Calu3 (cell line): ENCODE results near the gene PSMD13. TPM values are rescaled to one million over a fixed set of nuclear protein-coding genes. Genes with fewer than 3 reads are reported as not detected.
"Not testable (repeated sequence)": the region's sequence is repeated elsewhere in the genome, so short reads cannot be mapped to it uniquely, and the experiment has no call there.

ENCODE experiments used
- BruUV-seq: library from RNA; stranded (reverse); fragments of 400-500 nt; replicated peaks from 2 replicates; lab custom pipeline; 2021; lab: Mats Ljungman, UMichigan
- CTCF ChIA-PET: fragments of 300-600 bp; sonication (Branson Sonifier 250); formaldehyde crosslinking; loops from one replicate; lab custom pipeline; 2022; ENCODE audit warnings: antibody characterized with exemption; lab: Charles Lee
- DNase-seq: peaks from one replicate; pipeline ENCODE4 v3.0.0; 2022
- H3K27ac Mint-ChIP-seq: one replicate; pipeline ENCODE4 v1.8.0; 2022; ENCODE audit warnings: mixed read lengths; ENCODE audit not compliant: unreplicated experiment
- H3K27me3 Mint-ChIP-seq: one replicate; pipeline ENCODE4 v1.8.0; 2022; ENCODE audit warnings: mixed read lengths; ENCODE audit not compliant: unreplicated experiment
- H3K36me3 Mint-ChIP-seq: one replicate; pipeline ENCODE4 v1.8.0; 2022; ENCODE audit warnings: mild to moderate bottlenecking, moderate library complexity, mixed read lengths; ENCODE audit not compliant: insufficient read depth, unreplicated experiment
- H3K4me1 Mint-ChIP-seq: one replicate; pipeline ENCODE4 v1.8.0; 2022; ENCODE audit warnings: mild to moderate bottlenecking, low read depth, mixed read lengths; ENCODE audit not compliant: unreplicated experiment
- H3K4me3 Mint-ChIP-seq: one replicate; pipeline ENCODE4 v1.8.0; 2022; ENCODE audit warnings: mild to moderate bottlenecking, low read depth, moderate library complexity, mixed read lengths; ENCODE audit not compliant: unreplicated experiment
- H3K9me3 Mint-ChIP-seq: one replicate; pipeline ENCODE4 v1.8.0; 2022; ENCODE audit warnings: low read depth, mixed read lengths; ENCODE audit not compliant: unreplicated experiment
- CTCF ChIP-seq: fragments of 200-600 bp; IDR thresholded peaks from one replicate; pipeline ENCODE4 v1.8.0; 2022; ENCODE audit warnings: antibody characterized with exemption; ENCODE audit not compliant: unreplicated experiment
- intact Hi-C: fragments of 100-400 bp; cut with micrococcal nuclease; formaldehyde crosslinking; loops from one replicate; pipeline ENCODE4 v1.10.0; 2022; ENCODE audit not compliant: unreplicated experiment
- total RNA-seq: library from RNA; stranded (reverse); gene quantifications from 2 replicates; pipeline ENCODE4 v1.2.3, GENCODE V29; 2022

Gene PSMD13
- total RNA-seq, 1 experiment from 2014 or later = 172 TPM

GRCh38 chr11:285021-285893, 48.5 kb downstream of the PSMD13 start:
- Mint-ChIP-seq H3K27ac (no peak overlapping the region), H3K4me3 (no peak overlapping the region), H3K4me1 (peaks cover 9% of the 10 kb centered on the region), H3K27me3 (peaks cover 83% of the 10 kb centered on the region), H3K36me3 (peaks cover 11% of the 10 kb centered on the region), H3K9me3 (no peaks in the 10 kb centered on the region)
- DNase-seq = no peak
- CTCF ChIA-PET = no interaction called here
- TF ChIP-seq CTCF = no peak
- no TSS peak for BruUV-seq
- intact Hi-C loops = no loop called here

GRCh38 chr11:285894-286220, 49.1 kb downstream of the PSMD13 start:
- BruUV-seq = no TSS peak
- Mint-ChIP-seq H3K27me3 (peaks cover 77% of the 10 kb centered on the region), H3K27ac (no peak overlapping the region), H3K4me3 (no peak overlapping the region), H3K9me3 (no peaks in the 10 kb centered on the region), H3K36me3 (peaks cover 13% of the 10 kb centered on the region), H3K4me1 (peaks cover 9% of the 10 kb centered on the region)
- DNase-seq = no peak
- TF ChIP-seq CTCF = no peak
- CTCF ChIA-PET = no interaction called here
- intact Hi-C loops = no loop called here

GRCh38 chr11:286977-287820, 50.4 kb downstream of the PSMD13 start:
- DNase-seq, CTCF ChIA-PET, intact Hi-C loops, BruUV-seq, H3K9me3 Mint-ChIP-seq, H3K27ac Mint-ChIP-seq, H3K4me1 Mint-ChIP-seq: not testable (repeated sequence)
- H3K36me3 Mint-ChIP-seq = peaks cover 13% of the 10 kb centered on the region
- peaks cover 64% of the 10 kb centered on the region for H3K27me3 Mint-ChIP-seq
- peak overlapping the region; percentile 75 for H3K4me3 Mint-ChIP-seq

- Mint-ChIP-seq H3K4me1 (peaks cover 9% of the 10 kb centered on the region), H3K4me3 (peak overlapping the region; percentile 75), H3K36me3 (peaks cover 13% of the 10 kb centered on the region), H3K27ac (no peak overlapping the region), H3K9me3 (no peaks in the 10 kb centered on the region), H3K27me3 (peaks cover 56% of the 10 kb centered on the region)
- BruUV-seq = no TSS peak
- no peak for DNase-seq
- TF ChIP-seq CTCF = no peak
- CTCF ChIA-PET = no interaction called here
- intact Hi-C loops = no loop called here
Observed at GRCh38 chr11:287821-288477, 51.2 kb downstream of the PSMD13 start.
